ENCODE data around the gene SPON1.

DNA sequence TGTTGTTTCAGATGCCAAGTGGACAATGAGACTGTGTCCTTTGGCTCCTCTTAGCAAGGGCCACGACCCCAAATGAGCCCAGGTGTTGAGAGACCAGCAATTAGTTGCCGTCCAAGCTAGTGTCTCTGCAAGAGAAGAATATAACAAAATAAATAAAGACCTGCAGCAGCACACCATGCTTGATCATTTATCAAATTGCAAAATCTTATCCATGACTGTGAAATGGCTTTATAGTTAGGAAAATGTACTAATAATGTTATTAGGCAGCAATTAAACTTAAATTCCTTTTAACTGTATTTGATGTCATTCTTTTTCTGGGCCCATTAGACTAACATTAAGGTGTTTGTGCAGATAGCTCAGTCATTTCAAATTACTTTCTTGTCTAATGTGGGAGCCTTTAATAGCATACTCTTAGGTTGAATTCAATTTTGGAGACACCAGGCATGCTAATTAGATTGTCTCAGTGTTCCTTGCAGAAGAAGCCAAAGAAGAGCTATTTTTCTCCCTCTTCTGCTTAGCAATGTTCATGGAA, 220.4 kb downstream of the SPON1 start:
- TF ChIP-seq, protein P1, sequence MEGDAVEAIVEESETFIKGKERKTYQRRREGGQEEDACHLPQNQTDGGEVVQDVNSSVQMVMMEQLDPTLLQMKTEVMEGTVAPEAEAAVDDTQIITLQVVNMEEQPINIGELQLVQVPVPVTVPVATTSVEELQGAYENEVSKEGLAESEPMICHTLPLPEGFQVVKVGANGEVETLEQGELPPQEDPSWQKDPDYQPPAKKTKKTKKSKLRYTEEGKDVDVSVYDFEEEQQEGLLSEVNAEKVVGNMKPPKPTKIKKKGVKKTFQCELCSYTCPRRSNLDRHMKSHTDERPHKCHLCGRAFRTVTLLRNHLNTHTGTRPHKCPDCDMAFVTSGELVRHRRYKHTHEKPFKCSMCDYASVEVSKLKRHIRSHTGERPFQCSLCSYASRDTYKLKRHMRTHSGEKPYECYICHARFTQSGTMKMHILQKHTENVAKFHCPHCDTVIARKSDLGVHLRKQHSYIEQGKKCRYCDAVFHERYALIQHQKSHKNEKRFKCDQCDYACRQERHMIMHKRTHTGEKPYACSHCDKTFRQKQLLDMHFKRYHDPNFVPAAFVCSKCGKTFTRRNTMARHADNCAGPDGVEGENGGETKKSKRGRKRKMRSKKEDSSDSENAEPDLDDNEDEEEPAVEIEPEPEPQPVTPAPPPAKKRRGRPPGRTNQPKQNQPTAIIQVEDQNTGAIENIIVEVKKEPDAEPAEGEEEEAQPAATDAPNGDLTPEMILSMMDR (IDR thresholded peaks at IDR 0.05) = no peak
- no peak for TF ChIP-seq POLR2A (IDR thresholded peaks at IDR 0.05)
